Stimulated activated CD8-positive, alpha-beta memory T cell treated with anti-CD3 and anti-CD28 coated beads, Interleukin-12 subunit alpha, Interleukin-12 subunit beta, amount 100 ng/mL, for 24 hours (primary cell): Measurements from ENCODE around the gene ULBP1.
"Not testable (repeated sequence)": the region's sequence is repeated elsewhere in the genome, so short reads cannot be mapped to it uniquely, and the experiment has no call there.

Experiments
- DNase-seq: peaks from one replicate; pipeline ENCODE4 v3.0.0-alpha.2; 2020; ENCODE audit errors: extremely low read depth

ULBP1 gene

DNA sequence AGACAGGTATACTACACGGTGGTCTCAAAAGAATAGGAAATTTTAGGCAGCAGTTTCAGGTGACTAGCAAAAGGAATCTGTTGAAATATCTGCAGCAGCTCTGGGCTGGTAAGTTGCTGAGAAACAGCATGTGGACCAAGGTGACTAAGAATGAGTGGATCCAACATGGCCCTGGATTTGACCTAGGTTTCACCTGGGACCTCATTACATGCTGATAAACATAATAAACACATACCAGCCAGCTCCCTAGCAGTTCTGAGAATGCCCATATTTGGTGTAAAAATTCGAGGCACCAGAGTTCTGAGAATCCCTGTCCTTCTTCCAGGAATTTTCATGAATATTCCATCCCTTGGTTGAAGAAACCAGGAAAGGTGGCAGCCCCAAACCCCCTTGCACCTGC lies 10.4 kb upstream of the ULBP1 start:
- DNase-seq, result not testable (repeated sequence)

DNA sequence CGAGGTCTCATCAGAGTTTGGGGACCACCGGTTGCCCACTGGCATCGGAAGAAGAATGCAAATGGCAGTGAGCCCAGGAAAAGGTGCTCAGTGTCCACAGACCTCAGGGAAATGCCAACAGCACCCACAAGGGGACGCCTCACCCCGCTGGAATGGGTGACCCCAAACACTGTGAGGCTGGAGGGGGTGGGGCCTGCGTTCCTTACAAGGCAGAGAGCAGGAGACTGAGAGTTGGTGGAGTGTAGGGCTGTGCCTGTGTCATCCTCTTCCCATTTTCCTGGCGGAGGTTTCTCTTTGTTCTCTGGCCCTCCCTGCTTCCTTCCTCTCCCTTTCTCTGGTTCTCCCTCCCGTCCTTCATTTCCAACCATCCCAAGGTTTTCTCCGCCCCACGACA lies 9.8 kb upstream of the ULBP1 start:
- DNase-seq, result not testable (repeated sequence)

DNA sequence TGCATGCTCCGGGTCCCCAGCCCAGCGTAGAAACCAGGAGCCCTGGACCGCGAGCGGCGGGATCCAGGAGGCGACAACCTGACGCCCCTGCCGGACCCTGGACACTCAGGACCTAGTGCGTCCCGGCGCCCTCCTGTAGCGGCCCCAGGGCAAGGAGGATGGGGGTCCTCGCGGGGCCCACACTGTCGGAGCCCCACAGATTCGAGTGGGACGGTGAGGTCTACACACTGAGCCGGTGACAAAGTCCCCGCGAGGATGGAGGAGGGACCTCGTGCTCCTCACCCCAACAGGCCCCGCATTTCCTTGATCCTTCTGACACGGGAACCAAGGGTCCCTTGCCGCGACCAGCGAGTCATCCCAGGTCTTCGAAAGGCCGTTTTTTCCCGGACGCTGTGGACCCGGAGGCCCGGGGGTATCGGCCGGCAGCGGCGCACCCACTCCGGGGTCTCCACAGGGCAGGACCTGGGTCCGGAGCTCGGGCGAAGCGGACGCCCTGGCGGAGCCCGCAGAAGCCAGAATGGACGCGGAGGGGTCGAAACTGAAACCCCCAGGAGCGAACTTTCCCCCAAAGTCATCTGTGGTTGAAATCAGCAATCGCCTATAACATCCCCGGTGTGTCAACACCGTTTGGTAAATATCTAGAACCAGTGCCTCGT lies 9.3 kb upstream of the ULBP1 start:
- not testable (repeated sequence) for DNase-seq

DNA sequence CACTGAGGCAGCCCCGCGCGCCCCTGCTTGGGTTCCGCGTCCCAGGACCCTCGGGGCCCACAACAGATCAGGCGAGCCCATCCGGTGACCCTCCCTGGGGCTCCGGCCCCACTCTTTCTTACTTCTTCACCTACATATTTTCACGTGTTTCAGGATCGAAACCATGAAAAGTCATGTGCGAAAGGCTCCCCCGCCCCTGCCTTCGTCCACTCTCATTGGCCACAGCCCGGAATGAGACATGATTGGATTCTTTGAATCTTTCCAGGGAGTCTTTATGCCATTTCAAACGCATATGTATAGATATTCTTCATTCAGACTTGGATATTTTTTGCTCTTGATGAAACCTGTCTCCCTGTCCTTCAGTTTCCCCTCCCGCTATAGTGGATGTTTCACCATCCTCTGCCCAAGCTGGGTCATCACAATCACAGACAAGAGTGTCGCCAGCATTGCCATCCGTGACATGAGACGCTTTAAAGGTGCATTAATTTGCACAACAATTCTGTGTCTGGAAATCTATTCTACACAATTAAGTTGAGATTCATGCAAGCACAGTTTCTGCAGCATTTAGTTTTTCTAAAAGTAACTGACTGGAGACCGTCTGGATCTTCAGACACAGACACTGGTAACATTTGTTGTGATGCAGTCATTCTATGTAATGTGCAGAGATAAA lies 8.6 kb upstream of the ULBP1 start:
- DNase-seq, result not testable (repeated sequence)

DNA sequence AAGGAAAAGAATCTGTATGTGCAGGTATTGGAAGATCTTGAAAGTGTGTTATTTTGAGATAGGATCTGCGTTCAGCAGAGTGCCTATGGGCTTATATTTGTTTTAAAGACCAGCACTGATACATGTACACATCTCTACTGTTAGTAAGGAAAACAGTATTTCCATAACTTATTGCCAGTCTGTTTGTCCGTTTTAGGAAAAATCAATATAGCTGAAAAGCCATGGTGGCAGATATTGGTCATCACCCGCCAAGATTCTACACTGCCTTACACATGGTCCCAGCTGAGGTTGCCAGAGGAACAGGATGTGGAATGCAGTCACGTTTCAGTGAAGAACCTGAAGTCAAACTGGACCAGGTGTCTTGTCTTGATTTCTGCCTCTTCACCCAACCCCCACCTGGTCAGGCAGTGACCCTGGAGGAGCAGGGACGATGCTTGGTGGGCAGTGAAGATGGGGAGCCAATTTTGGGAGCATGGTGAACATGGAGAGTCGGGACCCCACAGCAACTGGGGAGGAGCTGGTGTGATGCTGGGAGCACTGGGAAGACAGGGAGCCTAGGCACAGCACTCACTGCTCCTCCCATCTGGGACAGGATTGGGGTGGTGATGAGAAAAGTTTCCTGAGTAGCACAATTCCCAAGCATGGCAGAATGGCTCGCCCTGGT lies 8.0 kb upstream of the ULBP1 start:
- DNase-seq, result not testable (repeated sequence)

DNA sequence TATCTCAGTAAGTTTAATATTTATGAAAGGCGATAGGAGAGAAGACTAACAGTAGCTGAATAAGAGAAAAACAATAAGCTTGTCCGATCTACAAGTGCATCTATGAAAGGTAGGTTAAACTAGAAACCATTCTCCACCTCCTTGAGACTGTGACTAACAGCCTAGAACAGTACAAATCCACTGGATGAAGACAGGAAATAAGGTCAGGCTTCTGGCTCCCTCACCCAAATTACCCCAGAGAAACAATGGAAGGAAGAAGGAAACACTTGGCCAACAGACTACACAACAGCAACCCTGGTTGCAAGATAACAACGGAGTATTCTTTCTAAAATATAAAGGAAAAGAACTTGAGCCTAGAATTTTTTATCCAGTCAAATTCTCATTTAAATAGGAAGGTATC lies 5.6 kb upstream of the ULBP1 start:
- not testable (repeated sequence) for DNase-seq

DNA sequence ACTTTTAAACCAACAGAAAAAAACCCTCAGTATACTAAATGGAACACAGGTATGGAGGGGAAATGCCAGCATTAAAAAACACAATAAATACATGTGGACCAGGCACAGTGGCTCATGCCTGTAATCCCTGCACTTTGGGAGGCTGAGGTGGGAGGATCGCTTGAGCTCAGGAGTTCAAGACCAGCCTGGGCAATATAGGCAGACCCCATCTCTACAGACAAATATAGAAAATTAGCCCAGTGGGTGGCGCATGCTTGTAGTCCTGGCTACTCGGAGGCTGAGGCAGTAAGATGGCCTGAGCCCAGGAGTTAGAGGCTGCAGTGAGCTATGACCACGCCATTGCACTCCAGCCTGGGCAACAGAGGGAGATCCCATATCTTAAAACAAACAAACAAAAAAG lies 3.9 kb upstream of the ULBP1 start:
- DNase-seq, result not testable (repeated sequence)

DNA sequence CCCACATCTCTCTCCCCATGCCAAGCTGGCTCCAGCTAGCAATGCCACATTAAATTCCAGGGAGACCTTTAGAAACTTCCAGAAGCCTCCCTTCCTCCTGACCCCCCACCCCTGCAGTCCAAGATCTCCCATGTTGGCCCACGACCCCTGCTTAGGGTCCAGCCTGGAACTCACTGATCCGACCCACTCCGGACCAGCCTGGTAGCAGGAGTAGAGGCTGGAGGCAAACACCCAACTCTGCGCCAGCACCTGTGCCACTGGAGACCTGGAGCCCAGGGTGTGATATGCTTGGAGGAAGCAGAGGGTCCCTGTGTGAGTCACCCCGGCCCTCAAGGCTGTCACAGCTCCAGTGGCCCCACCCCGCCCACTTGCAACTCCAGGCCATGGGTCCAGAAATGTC lies 3.3 kb upstream of the ULBP1 start:
- no peak for DNase-seq

DNA sequence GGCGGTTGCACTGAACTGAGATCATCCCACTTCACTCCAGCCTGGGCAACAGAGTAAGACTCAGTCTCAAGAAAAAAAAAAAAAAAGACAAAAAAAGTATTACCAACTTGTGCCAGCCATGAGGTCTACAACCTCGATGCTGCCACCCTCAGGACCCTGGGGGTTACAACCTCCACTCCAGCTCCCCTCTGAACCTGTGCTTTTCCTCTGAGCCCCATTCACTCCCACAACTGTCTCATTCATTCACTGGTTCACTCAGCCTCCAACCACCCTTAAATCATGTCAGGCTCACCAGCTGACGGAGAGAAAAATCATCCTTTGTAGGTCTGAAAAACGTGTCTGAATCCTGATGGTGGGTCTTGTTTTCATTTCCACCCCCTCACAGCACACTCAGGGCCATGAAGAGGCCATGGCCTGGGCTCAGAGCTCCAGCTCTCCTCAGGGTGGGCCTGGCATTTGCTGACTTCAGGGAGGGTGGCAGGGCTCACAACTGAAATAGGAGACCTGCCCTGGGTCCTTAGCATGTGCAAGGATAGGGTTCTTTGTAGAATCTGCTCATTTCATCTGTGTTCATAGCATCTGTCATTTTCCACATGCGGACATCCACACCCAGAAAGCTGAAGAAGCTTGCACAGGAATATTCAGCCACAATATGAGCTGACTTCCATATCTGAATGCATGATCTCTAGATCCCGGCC lies 1.9 kb upstream of the ULBP1 start:
- no peak for DNase-seq

DNA sequence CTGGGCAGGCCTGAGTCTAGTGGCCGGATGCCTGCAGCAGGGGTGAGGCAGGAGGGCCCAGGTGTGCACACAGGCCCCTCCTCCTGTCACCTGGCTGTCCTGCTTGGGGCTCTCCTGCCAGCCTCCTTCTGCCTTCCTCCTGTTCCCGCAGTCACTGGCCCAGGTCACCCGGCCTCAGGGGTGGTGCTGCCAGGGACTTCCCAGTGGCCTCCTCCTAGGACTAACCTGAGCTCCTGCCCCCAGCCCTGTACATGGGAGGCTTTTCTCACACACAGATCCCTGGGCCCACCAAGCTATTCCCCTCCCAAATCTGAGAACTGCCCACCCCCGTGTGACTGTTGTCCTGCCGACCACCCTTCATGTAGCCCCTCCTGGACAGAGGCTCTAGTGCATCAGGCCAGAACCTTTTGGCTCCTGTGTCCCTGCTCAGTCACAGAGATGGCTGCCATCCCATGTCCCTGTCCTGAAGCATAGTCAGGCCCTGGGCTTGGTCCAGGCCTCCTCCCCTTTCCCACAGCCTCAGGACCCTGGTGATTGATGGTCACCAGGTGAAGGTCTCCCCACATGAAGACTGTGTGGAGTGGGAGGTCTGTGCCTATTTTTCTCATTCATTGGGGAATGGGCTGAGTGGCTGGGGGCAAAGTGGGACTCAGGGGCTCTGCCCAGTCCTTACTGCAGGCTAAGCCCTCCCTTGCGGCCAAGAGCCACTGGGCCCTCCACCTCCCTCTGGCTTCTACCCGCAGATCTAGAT lies 1.1 kb upstream of the ULBP1 start:
- DNase-seq, result no peak

DNA sequence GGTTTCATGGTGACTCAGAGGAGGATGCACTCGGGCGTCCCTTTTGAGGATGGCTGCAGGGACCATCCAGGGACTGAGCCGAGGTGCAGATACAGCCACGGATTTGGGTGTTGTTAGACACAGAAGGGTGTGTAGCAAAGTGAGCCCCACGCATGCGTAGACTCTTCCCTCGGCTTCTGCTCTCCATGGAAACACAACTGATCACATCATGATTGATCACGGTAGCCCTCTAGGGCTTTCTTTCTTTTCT lies 606 bp upstream of the ULBP1 start:
- DNase-seq, result no peak

DNA sequence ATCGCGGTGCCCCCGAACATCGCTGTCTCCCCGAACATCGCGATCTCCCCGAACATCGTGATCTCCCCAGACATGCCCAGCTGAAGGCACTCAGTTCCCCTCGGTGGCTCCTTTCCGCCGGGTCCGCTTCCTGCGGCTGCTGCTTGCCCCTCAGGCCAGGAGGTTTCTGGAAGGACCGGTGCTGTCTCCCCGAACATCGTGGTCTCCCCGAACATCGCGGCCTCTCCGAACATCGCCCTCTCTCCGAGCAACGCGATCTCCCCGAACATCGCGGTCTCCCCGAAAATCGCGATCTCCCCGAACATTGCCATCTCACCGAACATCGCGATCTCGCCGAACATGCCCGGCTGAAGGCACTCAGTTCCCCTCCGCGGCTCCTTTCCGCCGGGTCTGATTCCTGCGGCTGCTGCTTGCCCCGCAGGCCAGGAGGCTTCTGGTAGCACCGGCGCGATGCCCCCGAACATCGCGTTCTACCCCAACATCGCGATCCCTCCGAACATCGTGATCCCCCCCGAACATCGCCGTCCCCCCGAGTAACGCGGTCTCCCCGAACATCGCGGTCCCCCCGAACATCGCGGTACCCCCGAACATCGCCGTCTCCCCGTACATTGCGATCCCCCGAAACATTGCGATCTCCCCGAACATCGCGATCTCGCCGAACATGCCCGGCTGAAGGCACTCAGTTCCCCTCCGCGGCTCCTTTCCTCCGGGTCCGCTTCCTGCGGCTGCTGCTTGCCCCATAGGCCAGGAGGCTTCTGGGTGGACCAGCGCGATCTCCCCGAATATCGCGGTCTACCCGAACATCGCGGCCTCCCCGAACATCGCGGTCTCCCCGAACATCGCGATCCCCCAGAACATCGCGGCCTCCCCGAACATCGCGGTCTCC lies 808 bp downstream of the ULBP1 start:
- no peak for DNase-seq

DNA sequence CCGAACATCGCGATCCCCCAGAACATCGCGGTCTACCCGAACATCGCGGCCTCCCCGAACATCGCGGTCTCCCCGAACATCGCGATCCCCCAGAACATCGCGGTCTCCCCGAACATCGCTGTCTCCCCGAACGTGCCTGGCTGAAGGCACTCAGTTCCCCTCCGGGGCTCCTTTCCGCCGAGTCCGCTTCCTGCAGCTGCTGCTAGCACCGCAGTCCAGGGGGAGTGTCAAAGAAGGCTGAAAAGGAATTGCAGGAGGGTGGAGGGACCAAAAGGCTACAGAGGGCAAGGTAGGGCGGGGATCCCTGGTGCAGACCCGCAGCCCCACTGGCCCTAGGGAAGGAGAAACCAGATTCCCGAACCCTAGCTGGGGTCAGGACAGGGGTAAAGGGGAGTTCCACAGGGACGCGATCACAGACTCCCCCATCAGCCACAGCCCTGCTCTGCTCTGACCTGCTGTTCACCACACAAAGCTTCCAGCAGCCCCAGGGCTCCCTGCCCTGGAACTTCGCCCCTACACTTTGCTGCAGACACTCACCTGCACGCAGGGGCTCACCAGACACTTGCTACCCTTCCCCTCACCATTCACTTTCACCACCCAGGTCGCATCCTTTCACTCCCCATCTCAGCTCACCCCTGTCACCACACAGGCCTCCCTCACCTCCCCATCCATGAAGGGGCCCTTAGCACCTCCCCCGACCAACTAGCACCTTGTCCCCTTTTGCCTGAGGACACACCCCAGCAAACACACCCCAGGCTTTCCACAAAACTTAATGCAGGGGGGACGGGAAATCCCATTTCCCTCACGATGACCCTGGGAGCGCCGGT lies 1.7 kb downstream of the ULBP1 start:
- no peak for DNase-seq

DNA sequence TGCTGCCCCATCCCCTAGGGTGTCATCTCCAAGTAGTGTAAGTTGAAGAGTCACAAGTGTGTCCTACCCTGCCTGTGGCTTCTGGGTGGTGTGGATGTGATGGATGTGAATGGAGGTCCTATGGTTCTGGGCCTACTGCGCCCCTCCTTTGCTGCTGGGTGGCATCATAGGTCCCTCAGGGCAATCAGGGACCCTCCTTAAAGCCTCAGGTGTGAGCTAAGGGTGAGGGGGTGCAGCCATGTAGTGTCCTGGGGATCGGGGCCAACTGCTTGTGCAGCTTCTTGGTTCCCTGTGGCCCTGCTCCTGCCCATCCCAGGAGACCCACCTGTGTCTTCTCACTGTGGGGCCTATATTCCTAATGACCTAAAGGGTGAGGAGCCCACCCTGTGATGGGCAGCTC lies 2.6 kb downstream of the ULBP1 start:
- DNase-seq, result not testable (repeated sequence)

DNA sequence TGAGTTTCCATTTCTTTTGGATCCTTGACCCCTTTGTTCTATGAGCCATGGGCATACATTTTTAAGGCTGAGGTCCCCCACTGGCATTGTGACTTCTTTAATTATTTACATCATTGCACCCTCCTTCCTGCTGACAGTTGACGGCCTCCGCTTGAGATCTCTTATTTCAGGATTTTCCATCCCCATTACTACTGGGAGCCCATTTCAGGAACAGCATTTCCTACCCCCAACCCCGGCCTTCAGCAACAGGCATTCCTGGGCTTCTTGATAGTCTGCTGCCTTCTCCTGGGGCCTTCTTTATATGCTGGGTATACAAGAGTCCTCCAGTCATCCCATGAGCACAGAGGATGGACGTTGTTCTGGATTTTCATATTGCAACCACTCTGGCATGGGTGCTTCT lies 3.8 kb downstream of the ULBP1 start:
- DNase-seq, result no peak

DNA sequence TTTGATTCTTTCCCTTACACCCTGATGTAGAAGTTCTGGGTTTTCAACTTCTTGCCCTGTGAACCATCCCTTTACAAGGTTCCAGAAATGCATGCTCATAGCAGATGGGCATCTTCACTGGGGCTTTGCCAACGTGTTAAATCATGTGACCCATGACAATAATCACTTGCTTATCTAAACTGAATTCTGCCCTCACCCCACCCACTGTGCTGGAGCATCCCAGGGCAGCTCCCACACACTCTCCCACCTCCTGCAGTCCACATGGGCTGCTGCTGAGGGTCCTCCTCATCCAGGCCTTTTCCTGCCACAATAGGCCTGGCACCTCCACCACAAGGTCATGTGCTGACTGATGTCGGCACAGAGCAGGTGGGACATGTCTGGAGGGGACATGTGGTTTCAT lies 4.3 kb downstream of the ULBP1 start:
- DNase-seq, result not testable (repeated sequence)

DNA sequence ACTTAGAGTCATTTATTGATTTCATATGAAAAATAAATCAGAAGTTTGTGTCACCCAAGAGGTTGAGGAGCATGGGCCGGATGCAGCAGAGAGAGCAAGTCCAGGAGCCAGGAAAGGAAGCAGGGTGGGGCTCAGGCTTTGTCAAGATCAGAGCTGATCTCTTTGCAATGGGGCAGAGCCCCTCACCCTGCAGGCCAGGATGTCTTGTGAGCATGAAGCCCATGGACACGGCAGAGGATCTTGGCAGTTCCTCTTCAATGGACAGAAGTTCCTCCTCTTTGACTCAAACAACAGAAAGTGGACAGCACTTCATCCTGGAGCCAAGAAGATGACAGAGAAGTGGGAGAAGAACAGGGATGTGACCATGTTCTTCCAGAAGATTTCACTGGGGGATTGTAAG lies 5.2 kb downstream of the ULBP1 start:
- not testable (repeated sequence) for DNase-seq

DNA sequence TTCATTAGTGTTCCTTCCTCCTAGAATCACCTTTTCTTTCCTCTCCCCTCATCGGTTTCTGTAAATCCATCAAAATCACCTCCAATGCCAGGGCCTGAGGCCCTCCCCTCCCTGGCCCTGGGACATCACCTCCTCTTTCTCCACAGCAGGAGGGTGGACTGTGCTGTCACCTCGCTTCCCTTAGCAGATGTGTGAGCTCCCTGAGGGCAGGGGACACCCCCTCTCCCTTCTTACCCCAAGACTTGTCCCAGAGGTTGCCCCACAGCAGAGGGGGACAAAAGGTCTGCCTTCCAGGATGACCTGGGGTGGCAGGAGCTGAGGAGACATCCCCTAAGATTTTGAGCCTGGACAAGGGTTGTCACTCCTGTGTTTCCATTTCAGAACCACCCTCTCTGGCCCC lies 5.9 kb downstream of the ULBP1 start:
- DNase-seq, result no peak

DNA sequence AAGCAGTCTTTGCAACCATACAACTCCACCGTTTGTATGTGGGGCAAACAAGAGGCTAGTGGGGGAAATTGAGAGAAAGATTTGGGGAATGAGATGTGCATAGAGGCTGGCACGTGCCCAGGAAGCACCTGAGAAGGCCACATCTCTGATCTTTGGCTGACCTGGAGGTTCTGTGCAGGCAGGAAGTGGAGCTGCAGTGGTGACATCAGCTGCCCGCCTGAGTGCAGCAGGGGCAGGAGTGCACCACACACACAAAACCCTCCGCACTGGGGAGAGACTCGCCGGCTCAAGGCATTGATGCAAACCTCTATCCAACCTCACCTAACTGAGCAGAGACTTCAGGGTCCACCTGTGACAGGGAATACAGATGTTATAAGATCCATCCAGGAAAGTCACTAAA lies 10.7 kb downstream of the ULBP1 start:
- not testable (repeated sequence) for DNase-seq

DNA sequence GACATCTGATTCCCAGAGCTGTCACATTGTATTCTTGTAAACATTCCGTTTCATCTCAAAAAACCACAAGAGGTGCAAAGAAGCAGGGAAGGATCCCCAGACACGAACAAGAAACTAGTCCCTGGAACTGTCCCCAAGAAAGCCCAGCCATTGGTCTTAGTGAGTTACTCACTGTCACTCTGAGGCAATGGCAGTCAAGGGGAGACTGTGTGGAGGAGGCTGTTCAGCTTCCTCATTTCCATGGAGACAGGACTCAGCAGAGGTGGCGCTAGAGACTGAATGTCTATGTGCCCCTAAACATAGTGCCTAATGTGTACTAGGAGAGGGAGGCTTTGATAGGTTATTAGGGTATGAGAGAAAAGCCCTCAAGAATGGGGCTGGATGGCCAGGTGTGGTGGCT lies 11.1 kb downstream of the ULBP1 start:
- no peak for DNase-seq
